Glutamatergic neuron (in vitro differentiated cells): ENCODE results near the gene PFDN1. TPM values are rescaled to one million over a fixed set of nuclear protein-coding genes. Genes with fewer than 3 reads are reported as not detected.

Experiments used
- DNase-seq: peaks from one replicate; pipeline ENCODE4 v3.0.0; 2022
- H3K27ac Mint-ChIP-seq: one replicate; pipeline ENCODE4 v1.8.0; 2020; ENCODE audit warnings: mild to moderate bottlenecking, mixed read lengths, inconsistent platforms; ENCODE audit not compliant: unreplicated experiment
- H3K27me3 Mint-ChIP-seq: one replicate; pipeline ENCODE4 v1.8.0; 2020; ENCODE audit warnings: mild to moderate bottlenecking, moderate library complexity, mixed read lengths, inconsistent platforms; ENCODE audit not compliant: unreplicated experiment
- H3K36me3 Mint-ChIP-seq: one replicate; pipeline ENCODE4 v1.8.0; 2020; ENCODE audit warnings: mild to moderate bottlenecking, mixed read lengths, inconsistent platforms; ENCODE audit not compliant: unreplicated experiment
- H3K4me1 Mint-ChIP-seq: one replicate; pipeline ENCODE4 v1.8.0; 2020; ENCODE audit warnings: mild to moderate bottlenecking, low read depth, mixed read lengths, inconsistent platforms; ENCODE audit not compliant: unreplicated experiment
- H3K4me3 Mint-ChIP-seq: one replicate; pipeline ENCODE4 v1.8.0; 2020; ENCODE audit warnings: mild to moderate bottlenecking, mixed read lengths, inconsistent platforms; ENCODE audit not compliant: unreplicated experiment
- H3K9me3 Mint-ChIP-seq: one replicate; pipeline ENCODE4 v1.8.0; 2020; ENCODE audit warnings: mild to moderate bottlenecking, moderate library complexity, mixed read lengths, inconsistent platforms; ENCODE audit not compliant: unreplicated experiment
- total RNA-seq: library from RNA; stranded (reverse); fragmentation: NEBNext Ultra II Directional; extraction: Animal tissue kit (Norgen Biotek cat#: 25700); gene quantifications from one replicate; pipeline ENCODE4 v1.2.1, GENCODE V29; 2021; ENCODE audit not compliant: unreplicated experiment
- TF ChIP-seq, protein P1 (sequence below): fragments of 200-600 bp; sonication (generic); IDR thresholded peaks from one replicate; pipeline ENCODE4 v1.5.0; 2021; ENCODE audit not compliant: partially characterized antibody, unreplicated experiment

Gene PFDN1
- total RNA-seq, 1 donor from 2014 or later, result 67.7 TPM

DNA sequence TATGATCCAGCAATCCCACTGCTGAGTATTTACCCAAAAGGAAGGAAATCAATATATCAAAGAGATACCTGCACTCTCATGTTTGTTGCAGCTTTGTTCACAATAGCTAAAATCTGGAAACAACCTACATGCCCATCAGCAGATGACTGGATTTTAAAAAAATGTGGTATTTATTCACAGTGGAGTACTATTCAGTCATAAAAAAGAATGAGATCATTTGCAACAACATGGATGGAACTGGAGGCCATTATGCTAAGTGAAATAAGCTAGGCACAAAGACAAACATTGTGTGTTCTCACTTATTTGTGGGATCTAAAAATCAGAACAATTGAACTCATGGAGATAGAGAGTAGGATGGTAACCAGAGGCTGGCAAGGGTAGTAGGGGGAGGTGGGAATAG is 94.8 kb downstream of the PFDN1 start:
- Mint-ChIP-seq H3K27ac (no peak overlapping the region), H3K4me3 (no peak overlapping the region), H3K36me3 (no peaks in the 10 kb centered on the region), H3K4me1 (no peaks in the 10 kb centered on the region), H3K27me3 (peaks cover 2% of the 10 kb centered on the region), H3K9me3 (no peaks in the 10 kb centered on the region)
- TF ChIP-seq, protein P1, sequence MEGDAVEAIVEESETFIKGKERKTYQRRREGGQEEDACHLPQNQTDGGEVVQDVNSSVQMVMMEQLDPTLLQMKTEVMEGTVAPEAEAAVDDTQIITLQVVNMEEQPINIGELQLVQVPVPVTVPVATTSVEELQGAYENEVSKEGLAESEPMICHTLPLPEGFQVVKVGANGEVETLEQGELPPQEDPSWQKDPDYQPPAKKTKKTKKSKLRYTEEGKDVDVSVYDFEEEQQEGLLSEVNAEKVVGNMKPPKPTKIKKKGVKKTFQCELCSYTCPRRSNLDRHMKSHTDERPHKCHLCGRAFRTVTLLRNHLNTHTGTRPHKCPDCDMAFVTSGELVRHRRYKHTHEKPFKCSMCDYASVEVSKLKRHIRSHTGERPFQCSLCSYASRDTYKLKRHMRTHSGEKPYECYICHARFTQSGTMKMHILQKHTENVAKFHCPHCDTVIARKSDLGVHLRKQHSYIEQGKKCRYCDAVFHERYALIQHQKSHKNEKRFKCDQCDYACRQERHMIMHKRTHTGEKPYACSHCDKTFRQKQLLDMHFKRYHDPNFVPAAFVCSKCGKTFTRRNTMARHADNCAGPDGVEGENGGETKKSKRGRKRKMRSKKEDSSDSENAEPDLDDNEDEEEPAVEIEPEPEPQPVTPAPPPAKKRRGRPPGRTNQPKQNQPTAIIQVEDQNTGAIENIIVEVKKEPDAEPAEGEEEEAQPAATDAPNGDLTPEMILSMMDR, result no peak
- DNase-seq, result no peak

DNA sequence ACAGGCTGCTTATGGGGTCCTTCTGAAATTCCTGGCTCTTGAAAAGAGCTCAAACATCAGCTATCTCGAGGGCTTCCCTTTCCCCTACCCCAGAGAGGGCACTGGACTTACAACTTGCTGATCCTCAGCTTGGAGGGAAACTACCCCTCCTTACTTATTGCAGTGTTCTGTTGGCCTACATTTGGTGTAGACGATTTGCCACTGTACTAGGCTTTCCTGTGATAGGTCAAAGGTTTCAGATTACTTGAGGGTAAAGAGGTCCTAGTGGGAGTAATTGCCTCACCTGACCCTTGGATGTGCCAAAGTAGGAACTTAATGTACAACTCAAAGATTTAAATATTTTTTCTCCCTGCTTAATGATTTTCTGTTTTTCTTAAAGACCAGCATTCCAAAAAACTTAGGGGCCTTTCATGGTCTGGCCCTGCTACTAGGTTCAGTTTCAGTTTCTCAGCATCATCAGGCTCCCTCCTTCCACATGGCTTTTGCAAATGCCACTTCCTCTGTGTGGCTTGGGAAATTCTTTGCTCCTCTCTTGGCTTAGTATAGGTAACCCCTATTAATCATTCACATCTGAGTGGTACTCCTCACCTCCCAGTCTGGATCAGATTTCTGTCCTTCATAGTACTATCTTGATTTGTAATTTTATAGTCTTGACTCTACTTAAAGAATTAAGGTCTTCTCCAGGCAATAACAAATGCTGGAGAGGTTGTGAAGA is 95.5 kb downstream of the PFDN1 start:
- Mint-ChIP-seq H3K4me3 (no peak overlapping the region), H3K36me3 (no peaks in the 10 kb centered on the region), H3K9me3 (no peaks in the 10 kb centered on the region), H3K4me1 (no peaks in the 10 kb centered on the region), H3K27ac (no peak overlapping the region), H3K27me3 (peaks cover 2% of the 10 kb centered on the region)
- no peak for DNase-seq
- TF ChIP-seq, protein P1, result no peak

DNA sequence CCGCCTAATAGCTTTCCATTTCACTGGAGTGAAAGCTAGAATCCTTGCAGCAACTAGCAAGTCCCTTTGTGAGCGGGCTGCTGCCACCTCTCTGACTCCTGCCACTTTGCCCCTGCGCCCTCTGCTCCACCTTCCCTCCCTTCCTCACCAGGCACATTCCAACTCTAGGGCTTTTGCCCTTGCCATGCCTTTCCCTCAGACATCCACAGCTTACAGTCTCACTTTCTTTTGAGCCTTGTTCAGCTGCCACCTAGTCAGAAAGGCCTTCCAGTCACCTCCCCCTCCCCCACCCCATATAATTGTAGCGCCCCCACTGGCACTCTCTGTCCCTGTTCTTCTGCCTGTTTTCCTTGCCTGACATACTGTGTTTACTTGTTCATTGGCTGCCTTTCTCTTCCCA is 96.9 kb downstream of the PFDN1 start:
- no peaks in the 10 kb centered on the region for H3K9me3 Mint-ChIP-seq
- peaks cover 2% of the 10 kb centered on the region for H3K27me3 Mint-ChIP-seq
- H3K4me1 Mint-ChIP-seq, result no peaks in the 10 kb centered on the region
- TF ChIP-seq, protein P1, result no peak
- no peak for DNase-seq
- H3K27ac Mint-ChIP-seq, result no peak overlapping the region
- H3K4me3 Mint-ChIP-seq, result no peak overlapping the region
- no peaks in the 10 kb centered on the region for H3K36me3 Mint-ChIP-seq

DNA sequence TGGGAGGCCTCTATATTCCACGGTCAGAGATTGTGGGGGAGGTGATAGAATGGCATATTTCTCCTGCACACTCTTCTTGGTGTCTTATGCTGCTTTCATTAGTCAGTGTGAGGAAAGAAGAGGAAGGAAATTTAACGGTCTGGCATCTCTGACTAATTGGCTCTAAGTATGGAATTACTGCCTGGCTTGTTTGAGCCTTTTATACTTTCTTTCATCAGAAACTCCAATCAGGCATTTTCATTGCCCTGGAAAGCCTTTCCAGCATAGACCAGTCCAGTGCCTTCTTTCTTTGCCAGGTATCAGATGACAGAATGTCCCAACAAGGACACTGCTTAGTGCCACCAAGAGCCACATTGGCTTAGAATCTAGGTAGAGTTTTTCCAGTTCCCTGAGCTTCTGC is 97.7 kb downstream of the PFDN1 start:
- Mint-ChIP-seq H3K4me3 (no peak overlapping the region), H3K9me3 (no peaks in the 10 kb centered on the region), H3K36me3 (no peaks in the 10 kb centered on the region), H3K27ac (no peak overlapping the region), H3K4me1 (no peaks in the 10 kb centered on the region), H3K27me3 (peaks cover 2% of the 10 kb centered on the region)
- TF ChIP-seq, protein P1, result no peak
- DNase-seq, result no peak

DNA sequence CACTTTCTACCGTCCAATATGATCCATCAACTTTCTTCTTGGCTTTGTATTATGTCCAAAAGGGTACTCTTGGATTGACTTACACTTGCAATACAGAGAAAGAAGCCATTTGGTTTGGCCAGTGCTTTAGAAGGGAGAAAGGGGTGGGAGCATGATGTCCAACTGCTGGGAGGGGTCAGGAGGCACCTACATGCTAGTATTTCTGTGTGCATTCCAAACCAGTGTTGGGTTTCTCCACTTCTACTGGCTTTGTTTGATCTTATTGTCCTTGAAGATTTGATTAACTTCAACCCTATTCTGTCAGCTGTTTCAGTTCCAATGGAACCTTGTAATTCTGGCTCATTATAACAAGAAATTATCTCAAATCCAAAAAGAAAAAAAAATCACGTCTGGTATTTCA is 100.3 kb downstream of the PFDN1 start:
- TF ChIP-seq, protein P1, result no peak
- DNase-seq, result no peak
- Mint-ChIP-seq H3K36me3 (no peaks in the 10 kb centered on the region), H3K27me3 (peaks cover 5% of the 10 kb centered on the region), H3K9me3 (no peaks in the 10 kb centered on the region), H3K4me3 (no peak overlapping the region), H3K27ac (no peak overlapping the region), H3K4me1 (no peaks in the 10 kb centered on the region)
